ENCODE results near the gene CENPM. TPM values are rescaled to one million over a fixed set of nuclear protein-coding genes. Genes with fewer than 3 reads are reported as not detected.

CENPM gene
- total and polyA plus RNA-seq, 10 of the 15 experiments (the other 5 are each of a cell fraction or from before 2014, with no cell fraction given) = 36.7 to 212 (median 74.7) TPM

DNA sequence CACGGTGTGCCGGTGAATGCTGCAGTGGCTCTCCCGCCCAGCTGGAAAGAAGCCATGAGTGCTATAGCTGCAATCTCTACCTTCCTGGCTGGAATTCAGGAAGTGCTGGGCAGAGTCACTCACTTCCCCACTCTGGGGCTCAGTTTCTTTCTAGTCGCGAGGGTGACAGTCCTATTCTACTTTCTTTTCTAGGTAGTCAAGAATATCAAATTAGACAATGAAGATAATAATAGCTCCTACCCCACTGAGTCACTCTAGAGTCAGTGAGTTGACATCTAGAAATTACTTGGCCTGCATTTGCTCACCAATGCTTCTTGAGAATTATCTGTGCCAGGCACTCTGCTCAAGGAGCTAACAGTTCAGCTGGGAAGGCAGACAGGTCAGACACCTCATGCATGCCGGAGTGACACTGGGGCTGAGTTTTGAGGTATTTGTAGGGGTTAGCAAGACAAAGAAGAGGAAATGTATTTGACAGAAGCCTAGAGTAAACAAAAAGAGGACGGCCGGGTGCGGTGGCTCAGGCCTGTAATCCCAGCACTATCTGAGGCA lies 3.2 kb downstream of the CENPM start:
- ChIA-PET RAD21 (ENCODE audit: unreplicated experiment) (interaction anchor here (0.6 to 3.1 kb wide), 14 partner anchors 9 to 322 kb away, joined by 3 to 31 read pairs (median 5); partner anchors contain the start of genes CCDC134, MEI1, SMIM45 and XRCC6), CTCF (interaction anchor here (0.5 to 3.6 kb wide), 17 partner anchors 9 to 246 kb away, joined by 3 to 30 read pairs (median 5); partner anchors contain the start of genes CCDC134, MEI1 and SREBF2), POLR2A (interaction anchor here (0.6 to 9.2 kb wide), 17 partner anchors 8 to 496 kb away, joined by 3 to 164 read pairs (median 4); partner anchors contain the start of genes CCDC134, NDUFA6, SREBF2 and TNFRSF13C), SMC1A (ENCODE audit: uncharacterized antibody, unreplicated experiment) (interaction anchor here (0.8 to 11.9 kb wide), 19 partner anchors 9 to 246 kb away, joined by 3 to 321 read pairs (median 3); partner anchors contain the start of genes MEI1 and TNFRSF13C)
- H3K4me1 ChIP-seq (ENCODE audit: control insufficient read depth, insufficient read depth, low read length) = peaks cover 56% of the 10 kb centered on the region
- peak overlapping the region; percentile 22; the same call in 1 of the 2 replicates for H3K9ac ChIP-seq (ENCODE audit: control insufficient read depth, insufficient read depth, low read length)
- H3K27me3 ChIP-seq (replicated peaks in 1 of 2; ENCODE audit: control insufficient read depth in 2 of 2, insufficient read depth in 2 of 2, low read length in 1 of 2) = no peaks in the 10 kb centered on the region
- H3K27ac ChIP-seq (ENCODE audit: control insufficient read depth, insufficient read depth) = peak overlapping the region; percentile 34
- H3K4me2 ChIP-seq (ENCODE audit: control insufficient read depth, insufficient read depth) = peak overlapping the region; percentile 53
- TF ChIP-seq CREB1 (IDR thresholded peaks at IDR 0.05; ENCODE audit: low read depth) (no peak), IKZF2 (IDR thresholded peaks at IDR 0.05) (0 out of 4 replicates have a peak, but pooled peaks of 1 of the 2 experiments have one; percentile 1), USF2 (IDR thresholded peaks at IDR 0.05; ENCODE audit: borderline replicate concordance, low read depth, low read length) (no peak), ATF7 (IDR thresholded peaks at IDR 0.05; ENCODE audit: low read depth) (no peak), SPI1 (IDR thresholded peaks at IDR 0.05; ENCODE audit: borderline replicate concordance, insufficient read depth, low read depth, low read length) (peak; percentile 49; the same call in 1 of the 2 replicates), MYC (IDR thresholded peaks at IDR 0.05; ENCODE audit: insufficient read depth, insufficient read length, insufficient replicate concordance, low read length, severe bottlenecking) (no peak), ZNF384 (IDR thresholded peaks at IDR 0.05; ENCODE audit: borderline replicate concordance, low read depth, low read length) (no peak)
- BruUV-seq (replicated peaks) = no TSS peak
- H3K36me3 ChIP-seq (ENCODE audit: control insufficient read depth in 2 of 2, insufficient read depth in 2 of 2, low read length in 1 of 2) = peaks cover 15 to 17% of the 10 kb centered on the region in 2 experiments; a peak in 3 of 4 replicates
- H2AFZ ChIP-seq (ENCODE audit: control insufficient read depth, low read depth, low read length) = no peak overlapping the region
- DNase-seq (ENCODE audit: low read depth, low spot score) (no peak), ATAC-seq (no peak), FAIRE-seq (no peak)
- in situ Hi-C loops (cut with MboI) = loop anchor here (5.0 kb wide), 1 partner anchor 246 kb away; the partner anchor contains the start of gene MEI1
- WGBS (ENCODE audit: insufficient coverage, insufficient replicate concordance, low lambda C conversion rate, missing lambda C conversion rate) = 58% methylated on average over 9 of the region's 9 CpGs
- no peaks in the 10 kb centered on the region for H3K9me3 ChIP-seq (replicated peaks; ENCODE audit: control insufficient read depth, insufficient read depth, low read length)
- peaks cover 49% of the 10 kb centered on the region for H3K79me2 ChIP-seq (ENCODE audit: control insufficient read depth, insufficient read depth, low read length)
- 0 out of 2 replicates have a peak overlapping the region, but pooled peaks have one; percentile 20 for H3K4me3 ChIP-seq
- H4K20me1 ChIP-seq (ENCODE audit: control insufficient read depth, insufficient read depth) = no peaks in the 10 kb centered on the region
- intact Hi-C loops (cut with micrococcal nuclease; ENCODE audit: unreplicated experiment) = no loop called here

Data from GM12878 (cell line).